HFF-Myc (cell line): ENCODE results near the gene PCSK6.

ENCODE experiments used
- DNase-seq: peaks from one replicate; pipeline ENCODE4 v3.0.0-alpha.2; 2011; ENCODE audit warnings: low read depth; ENCODE audit errors: extremely low read depth
- H3K4me3 ChIP-seq: replicated peaks from 2 replicates; pipeline ENCODE4 v1.5.1; 2011; ENCODE audit warnings: low read depth, mild to moderate bottlenecking, control low read depth, low read length
- TF ChIP-seq, protein P1 (sequence below): IDR thresholded peaks from 2 replicates; pipeline ENCODE4 v1.5.1; 2012; ENCODE audit warnings: mild to moderate bottlenecking, low read depth, low read length, control low read depth; ENCODE audit errors: missing control alignments

Gene PCSK6

GRCh38 chr15:101454365-101454764 lies 35.1 kb downstream of the PCSK6 start:
- H3K4me3 ChIP-seq = no peak overlapping the region
- no peak for DNase-seq
- TF ChIP-seq, protein P1, sequence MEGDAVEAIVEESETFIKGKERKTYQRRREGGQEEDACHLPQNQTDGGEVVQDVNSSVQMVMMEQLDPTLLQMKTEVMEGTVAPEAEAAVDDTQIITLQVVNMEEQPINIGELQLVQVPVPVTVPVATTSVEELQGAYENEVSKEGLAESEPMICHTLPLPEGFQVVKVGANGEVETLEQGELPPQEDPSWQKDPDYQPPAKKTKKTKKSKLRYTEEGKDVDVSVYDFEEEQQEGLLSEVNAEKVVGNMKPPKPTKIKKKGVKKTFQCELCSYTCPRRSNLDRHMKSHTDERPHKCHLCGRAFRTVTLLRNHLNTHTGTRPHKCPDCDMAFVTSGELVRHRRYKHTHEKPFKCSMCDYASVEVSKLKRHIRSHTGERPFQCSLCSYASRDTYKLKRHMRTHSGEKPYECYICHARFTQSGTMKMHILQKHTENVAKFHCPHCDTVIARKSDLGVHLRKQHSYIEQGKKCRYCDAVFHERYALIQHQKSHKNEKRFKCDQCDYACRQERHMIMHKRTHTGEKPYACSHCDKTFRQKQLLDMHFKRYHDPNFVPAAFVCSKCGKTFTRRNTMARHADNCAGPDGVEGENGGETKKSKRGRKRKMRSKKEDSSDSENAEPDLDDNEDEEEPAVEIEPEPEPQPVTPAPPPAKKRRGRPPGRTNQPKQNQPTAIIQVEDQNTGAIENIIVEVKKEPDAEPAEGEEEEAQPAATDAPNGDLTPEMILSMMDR = no peak

- TF ChIP-seq, protein P1 = no peak
- no peak for DNase-seq
- no peak overlapping the region for H3K4me3 ChIP-seq
Observed at GRCh38 chr15:101453123-101454120, 36.1 kb downstream of the PCSK6 start.

GRCh38 chr15:101452572-101452971 lies 36.9 kb downstream of the PCSK6 start:
- DNase-seq = no peak
- TF ChIP-seq, protein P1 = no peak
- H3K4me3 ChIP-seq = no peak overlapping the region

DNA sequence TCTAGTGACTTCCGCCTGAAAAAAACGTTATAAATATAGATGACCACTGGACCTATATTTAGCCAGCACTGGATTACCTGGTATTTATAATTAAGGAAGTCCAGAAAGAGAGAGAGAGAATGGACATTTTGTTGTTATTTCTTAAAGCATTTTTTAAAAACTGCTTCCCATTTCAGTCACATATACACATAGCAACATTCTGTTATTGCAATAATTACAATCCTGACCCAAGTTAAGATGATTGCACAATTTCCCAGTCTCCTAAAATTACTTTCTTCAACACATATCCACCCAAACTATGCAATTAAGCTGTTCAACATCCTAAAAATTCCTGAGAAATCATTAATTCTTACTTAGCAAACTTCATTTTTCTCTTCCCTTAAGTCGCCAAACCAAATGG lies 37.7 kb downstream of the PCSK6 start:
- no peak overlapping the region for H3K4me3 ChIP-seq
- TF ChIP-seq, protein P1 = no peak
- DNase-seq = no peak

DNA sequence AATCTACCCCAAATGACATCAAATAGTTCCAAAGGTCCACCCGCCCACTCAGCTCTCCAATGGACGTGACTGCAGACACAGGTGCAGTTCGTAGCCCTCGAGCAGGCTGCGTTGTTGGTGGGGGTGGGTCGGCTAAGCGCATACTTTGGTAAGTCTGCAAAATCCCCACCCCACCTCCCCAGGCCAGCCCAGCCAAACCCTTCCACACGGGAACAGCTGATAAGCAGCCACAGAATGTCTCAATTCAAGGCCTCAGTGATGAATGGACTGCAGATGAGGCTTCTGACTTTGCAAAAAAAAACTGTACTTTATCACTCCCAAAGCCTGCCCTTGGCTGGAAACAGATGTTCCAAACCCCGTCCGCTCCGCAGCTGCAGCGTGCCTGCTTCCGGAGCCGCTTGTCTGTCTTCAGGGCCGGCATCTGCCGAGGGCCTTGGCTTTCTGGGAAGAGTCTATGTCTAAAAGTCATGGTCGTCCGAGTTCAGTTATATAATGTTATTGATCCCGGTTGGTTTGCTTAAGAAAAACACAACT lies 38.2 kb downstream of the PCSK6 start:
- no peak for DNase-seq
- H3K4me3 ChIP-seq = no peak overlapping the region
- TF ChIP-seq, protein P1 = no peak

DNA sequence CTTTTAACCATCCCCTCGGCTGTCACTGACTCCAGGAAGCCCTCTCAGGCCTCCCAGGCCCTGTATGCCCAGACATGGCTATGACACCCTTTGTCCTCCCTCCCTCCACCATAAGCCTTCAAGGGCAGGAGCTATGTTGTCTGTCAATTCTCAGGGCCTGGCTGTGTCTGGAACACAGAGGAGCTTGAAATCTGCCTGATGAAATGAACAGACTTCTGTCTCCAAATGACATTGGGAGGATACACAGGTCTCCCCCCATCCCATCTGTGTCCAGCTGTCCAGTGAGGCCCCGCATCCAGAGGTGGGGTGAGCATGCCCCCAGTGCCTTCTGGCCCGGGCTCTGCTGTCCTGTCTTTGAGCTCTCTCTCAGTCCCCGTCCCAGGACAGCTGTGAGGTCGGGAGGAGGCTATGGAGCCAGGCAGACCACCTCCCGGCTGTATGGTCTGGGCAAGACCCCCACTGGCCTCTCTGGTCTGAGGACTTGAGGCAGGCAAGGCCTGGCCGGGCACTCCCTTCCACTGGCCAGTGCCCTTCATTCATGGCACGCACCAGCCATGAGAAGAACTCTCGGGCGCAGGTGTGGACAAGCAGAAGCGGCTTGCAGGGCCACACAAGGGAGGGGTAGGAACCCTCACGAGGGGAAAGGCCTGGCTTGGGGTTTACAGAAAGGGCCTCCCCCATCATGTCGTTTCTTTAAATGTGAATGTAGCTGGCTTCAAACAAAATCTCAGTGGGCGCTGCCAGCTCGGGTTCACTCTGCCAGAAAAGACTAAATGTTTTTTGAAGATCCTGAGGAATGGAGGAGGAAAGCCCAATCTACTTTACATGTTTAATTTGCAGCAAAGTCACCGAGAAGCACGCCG lies 38.9 kb downstream of the PCSK6 start:
- H3K4me3 ChIP-seq = no peak overlapping the region
- TF ChIP-seq, protein P1 = no peak
- DNase-seq = no peak
